ENCODE results near the gene POLR3H. TPM values are rescaled to one million over a fixed set of nuclear protein-coding genes. Genes with fewer than 3 reads are reported as not detected.

POLR3H gene
- total and polyA plus RNA-seq, 2 of the 4 experiments (the other 2 are of a cell fraction), result 37.8 to 67.8 TPM

GRCh38 chr22:41550952-41551491 lies 6.8 kb upstream of the POLR3H start:
- no peak overlapping the region for H2BK5ac ChIP-seq (ENCODE audit: low read depth, low read length, poor library complexity, severe bottlenecking)

More at GRCh38 chr22:41550952-41551491, 6.8 kb upstream of the POLR3H start:
- H3K18ac ChIP-seq (ENCODE audit: low read depth, low read length), result no peak overlapping the region
- H4K91ac ChIP-seq (ENCODE audit: insufficient read depth, low read depth, low read length), result no peak overlapping the region
- no peak overlapping the region for H3K56ac ChIP-seq (ENCODE audit: extremely low read depth, insufficient read depth, low read length)
- H3K27me3 ChIP-seq (ENCODE audit: control insufficient read depth, insufficient read depth, low read length), result no peaks in the 10 kb centered on the region
- H4K8ac ChIP-seq (ENCODE audit: low read depth in 2 of 2, low read length in 2 of 2), result no peak overlapping the region
- ChIA-PET CTCF (interaction anchor here (0.7 kb wide), 1 partner anchor 515 kb away, joined by 4 read pairs; no protein-coding TSS in a partner anchor), POLR2A (ENCODE audit: unreplicated experiment) (no interaction called here)
- ATAC-seq (ENCODE audit: low read depth) (no peak), DNase-seq (no peak)
- no peak overlapping the region for H3K9ac ChIP-seq (ENCODE audit: low read depth, low read length)
- WGBS, 2 experiments (ENCODE audit: extremely low coverage in 2 of 2, insufficient read length in 1 of 2), result no CpG with 5 or more reads among the region's 12 CpGs
- peaks cover 8% of the 10 kb centered on the region for H3K4me1 ChIP-seq (ENCODE audit: control insufficient read depth, insufficient read depth, low read length)
- H4K20me1 ChIP-seq (ENCODE audit: insufficient read depth, low read length), result no peaks in the 10 kb centered on the region
- in situ Hi-C loops (cut with MboI; ENCODE audit: low sequenced_read_pairs), result no loop called here
- H2AK9ac ChIP-seq (replicated peaks; ENCODE audit: low read depth, low read length, poor library complexity), result no peak overlapping the region
- H3K27ac ChIP-seq (ENCODE audit: insufficient read depth, low read length), result no peak overlapping the region
- peaks cover 7% of the 10 kb centered on the region for H3K9me1 ChIP-seq (ENCODE audit: insufficient read depth, low read length)
- intact Hi-C loops (cut with micrococcal nuclease), result no loop called here
- H3K4me3 ChIP-seq (ENCODE audit: insufficient read depth, low read depth, low read length), result no peak overlapping the region
- TF ChIP-seq CEBPB (IDR thresholded peaks at IDR 0.05; ENCODE audit: low read depth, low read length), result no peak
- TF ChIP-seq RFX5 (IDR thresholded peaks at IDR 0.05; ENCODE audit: low read depth, low read length), result no peak
- no peak for TF ChIP-seq USF2 (IDR thresholded peaks at IDR 0.05; ENCODE audit: low read depth, low read length)
- TF ChIP-seq CTCF (conservative IDR thresholded peaks at IDR 0.05; ENCODE audit: low read depth, low read length), result no peak
- no peak for TF ChIP-seq CHD1 (IDR thresholded peaks at IDR 0.05; ENCODE audit: low read depth, low read length)
- no peak for TF ChIP-seq RCOR1 (IDR thresholded peaks at IDR 0.05; ENCODE audit: insufficient replicate concordance, low read length)
- TF ChIP-seq ELK1 (IDR thresholded peaks at IDR 0.05; ENCODE audit: borderline replicate concordance, low read depth, low read length), result no peak
- TF ChIP-seq MAZ (IDR thresholded peaks at IDR 0.05; ENCODE audit: borderline replicate concordance, low read depth, low read length), result no peak
- TF ChIP-seq MXI1 (IDR thresholded peaks at IDR 0.05; ENCODE audit: borderline replicate concordance, low read depth, low read length), result no peak
- TF ChIP-seq RAD21 (IDR thresholded peaks at IDR 0.05; ENCODE audit: low read length), result no peak
- TF ChIP-seq POLR2A (IDR thresholded peaks at IDR 0.05; ENCODE audit: low read depth, low read length), result no peak
- TF ChIP-seq SMC3 (IDR thresholded peaks at IDR 0.05; ENCODE audit: low read depth, low read length), result no peak
- no peak for TF ChIP-seq FOS (IDR thresholded peaks at IDR 0.05; ENCODE audit: low read depth, low read length)
- no peak for TF ChIP-seq BHLHE40 (IDR thresholded peaks at IDR 0.05; ENCODE audit: low read depth, low read length)
- no peak for TF ChIP-seq MAFK (IDR thresholded peaks at IDR 0.05; ENCODE audit: low read depth, low read length)
- TF ChIP-seq NFE2L2 (IDR thresholded peaks at IDR 0.05; ENCODE audit: low read depth, low read length), result no peak
- no peak overlapping the region for H2BK20ac ChIP-seq (ENCODE audit: low read depth, low read length)
- no peak overlapping the region for H3K4me2 ChIP-seq (ENCODE audit: low read depth, low read length)
- H3K9me3 ChIP-seq (ENCODE audit: control insufficient read depth, insufficient read depth, low read length), result no peaks in the 10 kb centered on the region
- H3K23ac ChIP-seq (ENCODE audit: low read depth, low read length), result no peak overlapping the region
- no TSS peak for BruUV-seq (replicated peaks)
- no peak overlapping the region for H3K4ac ChIP-seq (ENCODE audit: low read depth, low read length)
- H2BK15ac ChIP-seq (ENCODE audit: low read depth, low read length), result no peak overlapping the region
- H3K79me1 ChIP-seq (ENCODE audit: low read depth in 1 of 2, low read length in 2 of 2), result no peaks in the 10 kb centered on the region
- no peak overlapping the region for H2AK5ac ChIP-seq (ENCODE audit: low read depth, low read length)
- H4K5ac ChIP-seq (ENCODE audit: low read depth, low read length), result no peak overlapping the region
- no peaks in the 10 kb centered on the region for H3K36me3 ChIP-seq (ENCODE audit: control insufficient read depth, insufficient read depth, low read length)
- no peak overlapping the region for H2AFZ ChIP-seq (replicated peaks; ENCODE audit: low read length, poor library complexity)
- H3K14ac ChIP-seq (replicated peaks; ENCODE audit: low read depth, low read length), result no peak overlapping the region
- dilution Hi-C loops (cut with HindIII; ENCODE audit: low sequenced_read_pairs, unreplicated experiment), result no loop called here
- H2BK120ac ChIP-seq (ENCODE audit: low read depth, low read length), result no peak overlapping the region
